Measurements from ENCODE around the gene CMTM7.
A peak's percentile ranks its signal among the peaks of the same experiment; 100 is the strongest.
"Not testable (repeated sequence)": the region's sequence is repeated elsewhere in the genome, so short reads cannot be mapped to it uniquely, and the experiment has no call there.

The CMTM7 gene

GRCh38 chr3:32438596-32439344 lies 47.1 kb downstream of the CMTM7 start:
- no peak for DNase-seq

- not testable (repeated sequence) for DNase-seq
These were observed 47.8 kb downstream of the CMTM7 start for GRCh38 chr3:32439421-32439820.

DNA sequence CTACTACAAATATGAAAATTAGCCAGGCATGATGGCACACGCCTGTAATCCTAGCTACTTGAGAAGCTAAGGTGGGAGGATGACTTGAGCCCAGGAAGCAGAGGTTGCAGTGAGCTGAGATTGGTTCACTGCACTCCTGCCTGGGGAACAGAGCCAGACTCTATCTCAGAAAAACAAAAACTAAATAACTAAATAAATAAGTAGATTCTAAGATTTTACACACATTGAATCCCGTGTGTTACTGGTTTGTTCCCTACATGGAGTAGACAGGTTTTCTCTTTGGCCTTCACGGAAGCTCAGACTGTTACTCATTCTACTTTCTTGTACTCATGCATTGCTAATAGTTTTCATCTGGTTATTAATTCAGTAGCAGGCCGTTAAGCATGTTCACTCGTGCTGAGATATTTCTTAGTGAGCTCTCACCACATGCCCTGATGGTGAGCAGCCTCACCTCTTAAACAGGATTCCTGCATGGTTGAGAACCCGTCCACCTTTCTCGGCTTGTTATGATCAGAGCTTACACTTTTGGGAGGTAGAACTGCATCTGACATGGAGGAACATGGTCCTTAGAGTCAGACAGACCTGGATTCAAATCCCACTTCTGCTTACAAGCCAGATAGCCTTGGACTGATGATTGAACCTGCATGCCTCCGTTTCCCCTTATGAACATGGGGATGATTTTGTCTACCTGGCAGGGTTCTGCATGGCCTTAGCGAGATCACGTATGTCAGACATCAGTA lies 49.1 kb downstream of the CMTM7 start:
- DNase-seq = no peak

GRCh38 chr3:32442766-32443165 lies 51.1 kb downstream of the CMTM7 start:
- DNase-seq = peak; percentile 64

- DNase-seq = peak; percentile 82
These were observed 51.8 kb downstream of the CMTM7 start for GRCh38 chr3:32443478-32443877.

- no peak for DNase-seq
These were observed 56.3 kb downstream of the CMTM7 start for GRCh38 chr3:32447865-32448400.

DNA sequence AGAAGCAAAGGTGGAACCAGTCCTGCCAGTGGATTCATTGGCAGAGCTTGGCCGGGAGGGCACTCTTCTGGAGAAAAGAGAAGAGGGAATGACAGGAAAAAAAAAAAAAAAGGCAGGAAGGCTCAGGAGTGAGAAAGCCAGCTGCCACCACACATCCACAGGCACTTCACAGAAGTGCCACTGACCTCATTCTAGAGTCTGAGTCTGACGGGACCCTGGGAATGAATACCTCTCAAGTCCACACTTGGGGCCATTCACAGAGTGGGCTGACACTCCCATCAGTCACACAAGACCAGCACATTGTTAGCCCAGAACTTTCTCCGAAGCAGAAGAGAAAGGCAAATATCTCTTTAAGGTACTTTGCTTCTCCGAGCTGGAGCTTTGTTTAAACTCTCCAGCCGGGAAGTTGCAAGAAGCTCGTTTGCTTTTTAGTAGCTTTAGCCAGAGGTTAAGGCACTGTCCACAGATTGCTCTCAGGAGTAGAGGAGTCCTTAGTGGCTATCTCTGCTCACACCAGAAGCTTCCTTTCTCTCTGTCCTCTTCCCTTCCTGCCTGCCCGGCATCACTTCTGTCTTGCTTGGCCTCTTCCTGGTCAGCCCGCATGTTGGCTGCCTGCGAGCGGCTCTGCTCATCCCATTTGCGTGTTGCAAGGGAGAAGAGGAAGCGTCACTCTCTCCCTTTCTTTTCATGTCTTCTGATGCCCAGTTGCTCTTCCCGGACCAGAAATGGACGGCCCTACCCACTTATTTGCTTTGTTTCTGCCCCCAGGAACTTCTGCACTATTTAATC lies 57.2 kb downstream of the CMTM7 start:
- DNase-seq = no peak

DNA sequence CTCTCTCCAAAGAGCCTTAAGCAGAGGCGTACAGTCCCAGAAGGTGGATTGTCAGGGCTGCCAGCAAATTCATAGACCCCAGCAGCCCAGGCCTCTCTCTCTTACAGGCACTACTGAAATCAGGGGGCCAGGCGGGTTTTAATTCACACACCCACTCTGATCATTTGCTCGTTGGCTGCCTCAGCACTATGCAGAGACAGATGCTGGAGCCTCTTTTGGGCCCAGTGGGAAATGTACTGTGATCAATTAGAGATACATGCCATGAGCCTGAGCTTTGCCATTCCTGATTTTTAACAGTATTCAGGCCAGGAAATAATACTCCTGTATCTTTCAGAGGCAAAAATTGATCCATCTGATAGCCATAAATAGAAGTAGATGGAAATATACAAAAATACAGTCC lies 58.0 kb downstream of the CMTM7 start:
- DNase-seq = no peak

GRCh38 chr3:32450426-32450825 lies 58.8 kb downstream of the CMTM7 start:
- DNase-seq = no peak

DNA sequence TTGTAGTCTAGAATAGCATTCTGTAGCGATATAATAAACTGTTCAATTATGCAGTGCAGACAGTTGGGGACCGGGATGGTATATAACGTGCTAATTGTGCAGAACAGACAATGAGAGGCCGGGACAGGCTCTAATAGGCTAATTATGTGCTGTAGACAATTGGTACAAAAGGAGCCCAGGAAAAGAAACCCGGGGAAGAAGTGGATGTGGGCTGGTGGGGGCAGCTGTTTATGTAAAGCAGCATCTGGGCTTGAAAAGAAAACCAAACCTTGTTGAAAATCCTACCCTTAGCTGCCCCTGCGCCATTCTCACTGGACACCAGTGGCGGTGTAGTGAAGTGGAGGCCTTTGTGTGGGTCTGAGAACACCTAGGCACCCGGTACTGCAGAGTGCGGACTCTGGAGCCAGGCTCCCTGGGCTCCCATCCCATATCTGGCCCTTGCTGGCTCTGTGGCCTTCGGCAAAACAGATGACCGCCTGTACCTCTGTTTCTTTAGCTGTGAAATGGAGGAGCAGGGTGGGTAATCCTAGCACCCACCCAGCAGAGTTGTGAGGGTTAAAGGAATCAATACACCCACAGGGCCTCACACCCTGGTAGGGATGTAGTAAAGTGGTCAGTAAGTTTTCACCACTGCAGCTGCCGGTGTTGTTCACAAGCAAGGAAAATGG lies 59.5 kb downstream of the CMTM7 start:
- DNase-seq = no peak

- DNase-seq = no peak
These were observed 60.4 kb downstream of the CMTM7 start for GRCh38 chr3:32452009-32452408.

GRCh38 chr3:32453346-32453745 lies 61.7 kb downstream of the CMTM7 start:
- peak; percentile 59 for DNase-seq

DNA sequence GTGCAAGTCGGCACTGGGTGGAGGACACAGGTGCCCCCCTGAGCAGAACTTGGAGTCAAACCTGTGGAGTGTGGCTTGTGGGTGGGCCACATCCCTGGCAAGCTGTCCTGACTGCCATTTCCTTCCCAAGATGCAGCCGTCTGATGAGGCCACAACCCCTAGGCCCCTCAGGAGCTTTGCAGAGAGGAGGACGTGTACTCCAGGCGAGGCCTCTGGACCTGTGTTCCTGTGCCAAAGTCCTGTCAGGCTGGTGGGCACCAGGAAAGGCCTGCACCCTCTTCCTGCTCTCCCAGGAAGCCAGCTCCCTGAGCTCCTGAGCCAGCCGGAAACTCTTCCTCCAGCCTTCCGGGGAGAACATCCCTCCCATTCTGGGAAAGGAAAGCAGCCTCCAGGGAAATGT lies 62.5 kb downstream of the CMTM7 start:
- no peak for DNase-seq

DNA sequence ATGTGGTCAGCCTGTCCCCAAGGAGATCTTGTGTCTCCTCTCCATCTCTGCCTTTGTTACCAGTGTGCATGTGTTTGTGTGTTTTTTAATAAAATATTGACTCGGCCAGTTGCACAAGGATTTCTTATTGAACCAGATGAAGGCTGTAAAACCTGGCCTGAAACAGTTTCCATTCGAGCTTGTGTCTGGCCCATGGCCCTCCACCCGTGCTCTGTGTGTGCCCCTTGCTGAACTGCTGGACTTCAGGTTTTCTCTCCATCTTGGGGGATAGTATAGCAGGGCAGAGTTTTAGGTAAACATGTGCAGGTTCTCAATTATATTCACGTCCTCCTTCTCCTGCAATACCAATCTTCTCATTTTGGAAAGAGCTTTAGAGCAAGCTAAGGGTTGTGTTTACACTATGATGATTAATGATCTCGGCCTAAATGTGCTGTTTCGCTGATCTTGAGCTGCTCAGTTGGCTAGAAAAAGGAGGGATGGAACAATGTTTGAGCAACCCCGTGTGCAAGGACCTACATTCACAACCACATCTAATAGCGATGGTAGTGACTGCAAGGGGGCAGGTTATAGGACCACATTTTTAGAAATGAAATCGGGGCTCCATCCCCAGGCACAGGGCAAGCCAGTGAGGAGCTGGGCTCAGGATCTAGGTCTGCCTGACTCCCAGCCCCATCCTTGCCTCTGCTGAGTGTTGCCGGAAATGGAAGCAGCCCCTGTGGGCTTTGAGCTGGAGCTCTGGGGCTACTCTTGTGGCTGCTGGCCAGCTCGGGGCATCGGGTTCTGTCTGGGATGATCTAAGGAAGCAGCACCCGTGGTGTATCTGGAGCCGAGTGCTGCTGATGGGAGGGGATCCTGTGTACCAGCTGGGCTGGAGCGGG lies 63.3 kb downstream of the CMTM7 start:
- DNase-seq = no peak

GRCh38 chr3:32455609-32456428 lies 64.2 kb downstream of the CMTM7 start:
- DNase-seq = no peak

DNA sequence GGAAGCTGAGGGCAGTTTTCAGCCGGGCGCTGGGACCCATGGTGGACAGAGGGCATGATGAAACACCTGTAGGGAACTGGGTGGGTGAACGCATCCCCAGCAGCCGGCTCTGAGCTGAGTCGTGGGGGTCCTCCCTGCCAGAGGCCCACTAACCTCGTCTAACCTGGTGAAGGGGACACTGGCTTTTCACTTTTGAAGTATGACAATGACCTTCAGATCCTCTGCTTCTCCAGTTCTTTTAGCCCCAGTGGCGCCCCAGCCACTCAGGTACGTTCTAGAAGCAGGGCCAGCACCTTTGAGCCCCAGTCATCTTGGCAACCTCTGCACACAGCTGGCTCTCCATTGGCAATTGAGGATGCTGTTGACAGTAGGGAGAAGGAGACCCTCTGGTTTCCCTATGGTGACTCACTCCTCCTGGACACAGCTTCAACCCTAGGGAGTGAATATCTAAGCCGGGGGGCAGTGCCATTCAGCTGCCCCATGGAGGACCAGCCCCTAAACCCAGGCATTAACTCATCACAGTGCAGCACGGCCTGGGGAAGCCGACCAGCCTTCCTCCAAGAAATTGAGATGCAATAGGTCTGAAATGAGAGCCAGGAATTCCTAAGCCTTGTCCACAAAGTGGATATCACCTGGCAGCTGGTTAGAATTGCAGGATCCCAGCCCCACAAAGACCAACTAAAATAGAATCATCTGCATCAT lies 64.9 kb downstream of the CMTM7 start:
- DNase-seq = no peak

GRCh38 chr3:32457971-32458471 lies 66.4 kb downstream of the CMTM7 start:
- no peak for DNase-seq

DNA sequence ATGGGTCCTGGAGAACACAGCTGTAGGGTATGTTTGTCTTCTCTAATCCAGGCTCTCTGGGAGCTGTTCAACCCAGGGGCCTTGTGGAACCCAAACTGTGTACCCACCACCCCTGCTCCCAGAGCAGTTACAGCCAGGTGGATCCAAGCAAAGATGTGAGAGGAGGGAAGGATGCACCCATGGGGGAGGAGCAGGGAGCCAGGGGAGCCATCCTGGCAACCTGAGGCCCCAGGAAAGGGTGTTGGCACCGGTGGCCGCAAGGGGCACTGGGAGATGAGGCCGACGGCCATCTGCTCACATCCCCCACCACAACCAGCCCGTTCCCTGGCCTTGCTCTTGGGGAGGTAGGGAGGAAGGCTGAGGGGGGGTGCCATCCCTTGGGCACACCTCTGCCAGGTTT lies 67.8 kb downstream of the CMTM7 start:
- no peak for DNase-seq

- no peak for DNase-seq
These were observed 68.5 kb downstream of the CMTM7 start for GRCh38 chr3:32460031-32460749.
